SK-N-SH (cell line): ENCODE data around the gene ATXN10.

Experiments
- CTCF ChIP-seq: fragments of 200-600 bp; sonication (generic); IDR thresholded peaks from 2 replicates; pipeline ENCODE4 v1.6.1; 2017; ENCODE audit warnings: antibody characterized with exemption, mild to moderate bottlenecking, moderate library complexity
- FOXJ3 ChIP-seq: sonication (generic); formaldehyde crosslinking; IDR thresholded peaks from 2 replicates; pipeline ENCODE4 v1.5.1; 2020; ENCODE audit warnings: mild to moderate bottlenecking, missing genetic modification reagents
- JUND ChIP-seq: IDR thresholded peaks from 2 replicates; pipeline ENCODE4 v1.4.0; 2012
- MEF2A ChIP-seq: IDR thresholded peaks from 2 replicates; pipeline ENCODE4 v1.4.0; 2012; ENCODE audit warnings: low read depth, borderline replicate concordance
- NRF1 ChIP-seq: IDR thresholded peaks from 2 replicates; pipeline ENCODE4 v1.6.1; 2012; ENCODE audit warnings: low read depth, mild to moderate bottlenecking, low read length
- POLR2AphosphoS5 ChIP-seq: IDR thresholded peaks from 2 replicates; pipeline ENCODE4 v1.6.1; 2012; ENCODE audit warnings: low read depth, low read length
- RCOR1 ChIP-seq: fragments of 150-350 bp; IDR thresholded peaks from 2 replicates; pipeline ENCODE4 v1.6.1; 2017; ENCODE audit warnings: antibody characterized with exemption, low read length
- REST ChIP-seq: IDR thresholded peaks from 2 replicates; pipeline ENCODE4 v1.6.1; 2012; ENCODE audit warnings: mild to moderate bottlenecking, low read depth, low read length, moderate library complexity
- RFX5 ChIP-seq: IDR thresholded peaks from 2 replicates; pipeline ENCODE4 v1.6.1; 2012; ENCODE audit warnings: mild to moderate bottlenecking, improper control_type of control experiment, low read length
- SMC3 ChIP-seq: IDR thresholded peaks from 2 replicates; pipeline ENCODE4 v1.6.1; 2012; ENCODE audit warnings: low read depth, low read length, improper control_type of control experiment
- ZBTB33 ChIP-seq: IDR thresholded peaks from 2 replicates; pipeline ENCODE4 v1.4.0; 2012; ENCODE audit warnings: low read depth, borderline replicate concordance

- TF ChIP-seq REST (no peak), JUND (no peak), NRF1 (no peak), CTCF (no peak), RCOR1 (no peak), POLR2AphosphoS5 (no peak), SMC3 (no peak), MEF2A (no peak), FOXJ3 (CRISPR knock-in tag) (no peak), RFX5 (no peak), ZBTB33 (no peak)
Observed at GRCh38 chr22:45866126-45866645, 194.6 kb downstream of the ATXN10 start.
